ENCODE results near the gene GPSM1.
A peak's percentile ranks its signal among the peaks of the same experiment; 100 is the strongest.
"Not testable (repeated sequence)": the region's sequence is repeated elsewhere in the genome, so short reads cannot be mapped to it uniquely, and the experiment has no call there.

GPSM1 gene

GRCh38 chr9:136397643-136398042 lies 70.3 kb downstream of the GPSM1 start:
- no peak for DNase-seq (ENCODE audit: low spot score)

GRCh38 chr9:136398286-136398685 lies 70.9 kb downstream of the GPSM1 start:
- DNase-seq (ENCODE audit: low spot score): no peak

GRCh38 chr9:136399176-136400037 lies 72.1 kb downstream of the GPSM1 start:
- DNase-seq (ENCODE audit: low spot score): no peak

- peak; percentile 86 for DNase-seq (ENCODE audit: low spot score)
Measured at GRCh38 chr9:136400038-136400834, 72.9 kb downstream of the GPSM1 start, which contains the start of gene SNAPC4. Gene SNAPC4, minus strand, starts transcription at chr9:136400170. Its CDS starts 1,742 bp downstream, at chr9:136398428.

- no peak for DNase-seq (ENCODE audit: low spot score)
Measured at GRCh38 chr9:136401173-136401922, 74.0 kb downstream of the GPSM1 start.

GRCh38 chr9:136402067-136402466 lies 74.7 kb downstream of the GPSM1 start:
- no peak for DNase-seq (ENCODE audit: low spot score)

- no peak for DNase-seq (ENCODE audit: low spot score)
Measured at GRCh38 chr9:136403538-136403914, 76.2 kb downstream of the GPSM1 start.

GRCh38 chr9:136403915-136404800 lies 76.8 kb downstream of the GPSM1 start:
- no peak for DNase-seq (ENCODE audit: low spot score)

GRCh38 chr9:136404801-136405136 lies 77.4 kb downstream of the GPSM1 start:
- no peak for DNase-seq (ENCODE audit: low spot score)

GRCh38 chr9:136405481-136405880 lies 78.1 kb downstream of the GPSM1 start:
- DNase-seq (ENCODE audit: low spot score): no peak

- DNase-seq (ENCODE audit: low spot score): not testable (repeated sequence)
Measured at GRCh38 chr9:136405904-136406303, 78.6 kb downstream of the GPSM1 start.

GRCh38 chr9:136407061-136407460 lies 79.7 kb downstream of the GPSM1 start:
- not testable (repeated sequence) for DNase-seq (ENCODE audit: low spot score)

GRCh38 chr9:136407911-136408310 lies 80.6 kb downstream of the GPSM1 start:
- no peak for DNase-seq (ENCODE audit: low spot score)
